Esophagus muscularis mucosa (tissue), 4 donors: ENCODE results near the gene PAX5. TPM values are rescaled to one million over a fixed set of nuclear protein-coding genes. Genes with fewer than 3 reads are reported as not detected.

Source experiments
- DNase-seq: peaks from one replicate; pipeline ENCODE4 v3.0.0-alpha.2; 2017; ENCODE audit errors: extremely low spot score
- H3K27ac ChIP-seq, 4 donors: fragments of 200-600 bp; sonication (generic); replicated peaks in 1 of 4; 1 replicate in 3 of 4; 2 replicates in 1 of 4; pipeline ENCODE4 v1.5.1; 2016 to 2019; ENCODE audit warnings: mild to moderate bottlenecking in 1 of 4
- H3K27me3 ChIP-seq, 4 donors: fragments of 200-600 bp; sonication (generic); one replicate each; pipeline versions ENCODE4 v1.5.1 to v1.6.0; 2016 to 2019
- H3K36me3 ChIP-seq, 4 donors: fragments of 200-600 bp; sonication (generic); one replicate each; pipeline ENCODE4 v1.5.1; 2016 to 2019
- H3K4me1 ChIP-seq, 4 donors: fragments of 200-600 bp; sonication (generic); one replicate each; pipeline ENCODE4 v1.5.1; 2016 to 2019
- H3K4me3 ChIP-seq, 4 donors: fragments of 200-600 bp; sonication (generic); 1 replicate in 2 of 4; 2 replicates in 2 of 4; pipeline ENCODE4 v1.5.1; 2016 to 2019; ENCODE audit warnings: mild to moderate bottlenecking in 4 of 4, moderate library complexity in 1 of 4
- H3K9me3 ChIP-seq, 4 donors: fragments of 200-600 bp; sonication (generic); 1 replicate in 3 of 4; 2 replicates in 1 of 4; pipeline ENCODE4 v1.5.1; 2016 to 2019
- EP300 ChIP-seq: sonication (generic); formaldehyde crosslinking; IDR thresholded peaks from one replicate; pipeline ENCODE4 v1.6.1; 2017; ENCODE audit warnings: antibody characterized with exemption
- POLR2A ChIP-seq: fragments of 450-650 bp; IDR thresholded peaks from one replicate; pipeline ENCODE4 v1.6.1; 2017; ENCODE audit warnings: antibody characterized with exemption, moderate library complexity, mild to moderate bottlenecking, low read depth
- POLR2AphosphoS5 ChIP-seq, 2 donors: sonication (generic); formaldehyde crosslinking; IDR thresholded peaks; one replicate each; pipeline ENCODE4 v1.6.1; 2017; ENCODE audit warnings: antibody characterized with exemption in 2 of 2
- WGBS: methylation state at CpG from one replicate; pipeline ENCODE4 v1.1.5; 2018; 5-methylcytosine and 5-hydroxymethylcytosine counted together
- intact Hi-C: fragments of 100-400 bp; cut with DNase I; formaldehyde crosslinking; loops from one replicate; pipeline ENCODE4 v1.15.1; 2023
- total RNA-seq, 4 donors: library from RNA; depleted of rRNA; stranded (reverse); fragments of >200 nt; gene quantifications; one replicate each; pipeline versions ENCODE4 v1.1.0 to v1.2.1, GENCODE V29; 2016
- TF ChIP-seq, protein P1 (sequence below), 3 experiments: fragments of 200-600 bp in 2 of 3; fragments of 450-650 bp in 1 of 3; sonication (generic) in 2 of 3; IDR thresholded peaks; one replicate each; pipeline ENCODE4 v1.5.1; 2017 to 2019; ENCODE audit warnings: antibody characterized with exemption in 3 of 3, mild to moderate bottlenecking in 2 of 3, moderate library complexity in 1 of 3

The PAX5 gene
- total RNA-seq, 4 donors from 2014 or later = 0.17 TPM; not detected in 3

- H3K4me1 ChIP-seq = no peaks in the 10 kb centered on the region
- H3K36me3 ChIP-seq = no peaks in the 10 kb centered on the region
- H3K27me3 ChIP-seq = peaks cover 0 to 27% (median 2%) of the 10 kb centered on the region in 4 donors
- no peak overlapping the region for H3K27ac ChIP-seq
- peaks cover 0 to 9% (median 3%) of the 10 kb centered on the region in 4 donors for H3K9me3 ChIP-seq
- no peak for DNase-seq
- intact Hi-C loops = no loop called here
- TF ChIP-seq EP300 (no peak), POLR2A (no peak), POLR2AphosphoS5 (IDR thresholded peaks at IDR 0.05) (no peak)
- TF ChIP-seq, protein P1, sequence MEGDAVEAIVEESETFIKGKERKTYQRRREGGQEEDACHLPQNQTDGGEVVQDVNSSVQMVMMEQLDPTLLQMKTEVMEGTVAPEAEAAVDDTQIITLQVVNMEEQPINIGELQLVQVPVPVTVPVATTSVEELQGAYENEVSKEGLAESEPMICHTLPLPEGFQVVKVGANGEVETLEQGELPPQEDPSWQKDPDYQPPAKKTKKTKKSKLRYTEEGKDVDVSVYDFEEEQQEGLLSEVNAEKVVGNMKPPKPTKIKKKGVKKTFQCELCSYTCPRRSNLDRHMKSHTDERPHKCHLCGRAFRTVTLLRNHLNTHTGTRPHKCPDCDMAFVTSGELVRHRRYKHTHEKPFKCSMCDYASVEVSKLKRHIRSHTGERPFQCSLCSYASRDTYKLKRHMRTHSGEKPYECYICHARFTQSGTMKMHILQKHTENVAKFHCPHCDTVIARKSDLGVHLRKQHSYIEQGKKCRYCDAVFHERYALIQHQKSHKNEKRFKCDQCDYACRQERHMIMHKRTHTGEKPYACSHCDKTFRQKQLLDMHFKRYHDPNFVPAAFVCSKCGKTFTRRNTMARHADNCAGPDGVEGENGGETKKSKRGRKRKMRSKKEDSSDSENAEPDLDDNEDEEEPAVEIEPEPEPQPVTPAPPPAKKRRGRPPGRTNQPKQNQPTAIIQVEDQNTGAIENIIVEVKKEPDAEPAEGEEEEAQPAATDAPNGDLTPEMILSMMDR (IDR thresholded peaks at IDR 0.05) = no peak
- WGBS = 100% methylated on average over 4 of the region's 4 CpGs
- H3K4me3 ChIP-seq = no peak overlapping the region
Measured at GRCh38 chr9:36935332-36935731, 98.7 kb downstream of the PAX5 start.

DNA sequence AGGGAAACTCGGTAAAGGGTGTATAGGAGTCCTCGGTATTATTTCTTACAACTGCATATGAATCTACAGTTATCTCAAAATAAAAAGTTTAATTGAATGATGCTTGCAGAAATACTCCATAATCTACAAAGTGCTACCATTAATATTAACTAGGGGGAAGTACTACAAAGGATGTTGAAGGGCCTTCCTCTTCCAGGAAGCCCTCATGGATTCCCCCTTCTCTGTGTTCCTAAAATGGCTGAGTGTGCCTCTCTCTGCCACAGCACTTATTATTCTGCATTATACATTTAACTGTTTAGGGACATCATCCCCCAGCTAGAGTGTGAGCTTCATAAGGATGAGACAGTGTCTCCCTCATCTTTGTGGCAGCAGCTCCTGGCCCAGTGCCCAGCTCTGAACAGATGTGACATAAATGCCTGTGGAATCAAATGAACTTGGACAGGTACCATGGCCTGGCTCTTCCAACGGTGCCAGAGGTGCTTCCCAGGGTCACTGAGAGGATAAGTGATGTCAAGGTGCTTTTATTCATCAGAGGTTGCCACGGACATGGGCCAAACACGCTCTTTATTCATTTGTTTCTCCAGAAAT, 99.5 kb downstream of the PAX5 start:
- 82% methylated on average over 5 of the region's 5 CpGs for WGBS
- TF ChIP-seq EP300 = no peak
- TF ChIP-seq POLR2AphosphoS5 (IDR thresholded peaks at IDR 0.05) = no peak
- TF ChIP-seq, protein P1 (IDR thresholded peaks at IDR 0.05) = no peak
- TF ChIP-seq POLR2A = no peak

GRCh38 chr9:36933676-36934215, 100.3 kb downstream of the PAX5 start:
- no peaks in the 10 kb centered on the region for H3K36me3 ChIP-seq
- WGBS = 73% methylated on average over 2 of the region's 6 CpGs
- no peak overlapping the region for H3K4me3 ChIP-seq
- DNase-seq = no peak
- H3K9me3 ChIP-seq = peaks cover 0 to 9% (median 3%) of the 10 kb centered on the region in 4 donors
- no peaks in the 10 kb centered on the region for H3K4me1 ChIP-seq
- TF ChIP-seq, protein P1 (IDR thresholded peaks at IDR 0.05) = no peak
- no peak for TF ChIP-seq POLR2AphosphoS5 (IDR thresholded peaks at IDR 0.05)
- TF ChIP-seq POLR2A = no peak
- TF ChIP-seq EP300 = no peak
- no peak overlapping the region for H3K27ac ChIP-seq
- peaks cover 0 to 25% (median 0%) of the 10 kb centered on the region in 4 donors for H3K27me3 ChIP-seq
- intact Hi-C loops = no loop called here

More for the DNA sequence above, 99.5 kb downstream of the PAX5 start:
- H3K9me3 ChIP-seq = peaks cover 0 to 9% (median 3%) of the 10 kb centered on the region in 4 donors
- intact Hi-C loops = no loop called here
- no peak overlapping the region for H3K4me3 ChIP-seq
- H3K27me3 ChIP-seq = peaks cover 0 to 23% (median 1%) of the 10 kb centered on the region in 4 donors
- H3K4me1 ChIP-seq = no peaks in the 10 kb centered on the region
- no peaks in the 10 kb centered on the region for H3K36me3 ChIP-seq
- no peak overlapping the region for H3K27ac ChIP-seq
- no peak for DNase-seq

- intact Hi-C loops = no loop called here
Measured at GRCh38 chr9:36932198-36932597, 101.9 kb downstream of the PAX5 start.

More at GRCh38 chr9:36932198-36932597, 101.9 kb downstream of the PAX5 start:
- TF ChIP-seq POLR2AphosphoS5 (IDR thresholded peaks at IDR 0.05) (no peak), POLR2A (no peak), EP300 (no peak)
- TF ChIP-seq, protein P1 (IDR thresholded peaks at IDR 0.05) = no peak
- 44% methylated on average over 2 of the region's 2 CpGs for WGBS
- no peaks in the 10 kb centered on the region for H3K4me1 ChIP-seq
- DNase-seq = no peak
- no peak overlapping the region for H3K27ac ChIP-seq
- H3K36me3 ChIP-seq = no peaks in the 10 kb centered on the region
- peaks cover 0 to 9% (median 3%) of the 10 kb centered on the region in 4 donors for H3K9me3 ChIP-seq
- H3K4me3 ChIP-seq = no peak overlapping the region
- peaks cover 0 to 25% (median 0%) of the 10 kb centered on the region in 4 donors for H3K27me3 ChIP-seq
